MM.1S (cell line): ENCODE results near the gene HPS4.

Experiments used
- DNase-seq: peaks from one replicate; pipeline ENCODE4 v3.0.0-alpha.2; 2015
- H2AFZ ChIP-seq: fragments of 300-600 bp; sonication (generic); 2 replicates; pipeline ENCODE4 v1.6.0; 2016; ENCODE audit warnings: antibody characterized with exemption, low read length
- H3F3A ChIP-seq: fragments of 300-600 bp; sonication (generic); 2 replicates; pipeline ENCODE4 v1.6.1; 2016; ENCODE audit warnings: mild to moderate bottlenecking, antibody characterized with exemption, low read length, moderate library complexity, mixed read lengths; ENCODE audit not compliant: insufficient read depth
- H3K27ac ChIP-seq: fragments of 300-600 bp; sonication (generic); 2 replicates; pipeline ENCODE4 v1.5.1; 2016; ENCODE audit warnings: mild to moderate bottlenecking, low read length
- H3K27me3 ChIP-seq: fragments of 300-600 bp; sonication (generic); replicated peaks from 2 replicates; pipeline ENCODE4 v1.6.0; 2016; ENCODE audit warnings: low read length; ENCODE audit not compliant: insufficient read depth
- H3K36me3 ChIP-seq: fragments of 300-600 bp; sonication (generic); replicated peaks from 2 replicates; pipeline ENCODE4 v1.6.1; 2016; ENCODE audit warnings: mild to moderate bottlenecking, low read length, mixed read lengths; ENCODE audit not compliant: insufficient read depth
- H3K4me1 ChIP-seq: fragments of 300-600 bp; sonication (generic); 2 replicates; pipeline ENCODE4 v1.6.1; 2016; ENCODE audit warnings: low read length, mixed read lengths
- H3K4me2 ChIP-seq: fragments of 300-600 bp; sonication (generic); 2 replicates; pipeline ENCODE4 v1.6.0; 2016; ENCODE audit warnings: low read depth, low read length
- H3K4me3 ChIP-seq: fragments of 300-600 bp; sonication (generic); 2 replicates; pipeline ENCODE4 v1.5.1; 2016; ENCODE audit warnings: low read length, mixed read lengths
- H3K79me2 ChIP-seq: fragments of 300-600 bp; sonication (generic); 2 replicates; pipeline ENCODE4 v1.6.1; 2016; ENCODE audit warnings: mixed run types, low read length, mixed read lengths
- H3K9ac ChIP-seq: fragments of 300-600 bp; sonication (generic); 2 replicates; pipeline ENCODE4 v1.6.1; 2016; ENCODE audit warnings: low read length, mixed read lengths
- H3K9me2 ChIP-seq: fragments of 300-600 bp; sonication (generic); replicated peaks from 2 replicates; pipeline ENCODE4 v1.6.1; 2016; ENCODE audit warnings: mild to moderate bottlenecking, low read length, mixed read lengths; ENCODE audit not compliant: insufficient read depth
- H3K9me3 ChIP-seq: fragments of 300-600 bp; sonication (generic); replicated peaks from 2 replicates; pipeline ENCODE4 v1.6.1; 2016; ENCODE audit warnings: mild to moderate bottlenecking, low read length, mixed read lengths; ENCODE audit not compliant: insufficient read depth
- H4K20me1 ChIP-seq: fragments of 300-600 bp; sonication (generic); 2 replicates; pipeline ENCODE4 v1.6.1; 2016; ENCODE audit warnings: mild to moderate bottlenecking, low read length, moderate library complexity, mixed read lengths; ENCODE audit not compliant: insufficient read depth
- CTCF ChIP-seq: fragments of 300-600 bp; sonication (generic); IDR thresholded peaks from 2 replicates; pipeline ENCODE4 v1.5.1; 2016; ENCODE audit warnings: antibody characterized with exemption, low read length, mixed read lengths
- EZH2 ChIP-seq: fragments of 300-600 bp; sonication (generic); optimal IDR thresholded peaks from 2 replicates; pipeline ENCODE3; 2017; ENCODE audit warnings: low read depth, mild to moderate bottlenecking, antibody characterized with exemption, low read length, mixed read lengths
- EZH2phosphoT487 ChIP-seq: fragments of 300-600 bp; sonication (generic); IDR thresholded peaks from 2 replicates; pipeline ENCODE4 v1.6.1; 2018; ENCODE audit warnings: antibody characterized with exemption, low read length

HPS4 gene

GRCh38 chr22:26514419-26515161 is 31.0 kb upstream of the HPS4 start:
- H4K20me1 ChIP-seq: no peaks in the 10 kb centered on the region
- peaks cover 16% of the 10 kb centered on the region for H3K4me1 ChIP-seq
- peaks cover 39% of the 10 kb centered on the region for H3K79me2 ChIP-seq

GRCh38 chr22:26513838-26514237 is 30.3 kb upstream of the HPS4 start:
- H3K27ac ChIP-seq: no peak overlapping the region
- no peak overlapping the region for H3K4me2 ChIP-seq
- H3K9ac ChIP-seq: no peak overlapping the region
- H3K4me1 ChIP-seq: peaks cover 16% of the 10 kb centered on the region
- peaks cover 12% of the 10 kb centered on the region for H3F3A ChIP-seq
- no peak overlapping the region for H2AFZ ChIP-seq
- no peak overlapping the region for H3K4me3 ChIP-seq
- peaks cover 45% of the 10 kb centered on the region for H3K79me2 ChIP-seq
- no peak for TF ChIP-seq CTCF
- no peaks in the 10 kb centered on the region for H3K9me3 ChIP-seq
- no peaks in the 10 kb centered on the region for H3K27me3 ChIP-seq
- peaks cover 4% of the 10 kb centered on the region; the same call in 1 of the 2 replicates for H3K36me3 ChIP-seq
- no peaks in the 10 kb centered on the region for H3K9me2 ChIP-seq
- no peaks in the 10 kb centered on the region for H4K20me1 ChIP-seq
- DNase-seq: no peak

More at GRCh38 chr22:26514419-26515161, 31.0 kb upstream of the HPS4 start:
- Histone ChIP-seq H3K27ac (no peak overlapping the region), H2AFZ (no peak overlapping the region), H3K9me2 (no peaks in the 10 kb centered on the region), H3K4me3 (no peak overlapping the region), H3F3A (peaks cover 15% of the 10 kb centered on the region), H3K4me2 (no peak overlapping the region), H3K36me3 (peaks cover 4% of the 10 kb centered on the region; the same call in 1 of the 2 replicates), H3K27me3 (no peaks in the 10 kb centered on the region), H3K9ac (no peak overlapping the region), H3K9me3 (no peaks in the 10 kb centered on the region)
- no peak for TF ChIP-seq EZH2
- TF ChIP-seq CTCF: no peak
- TF ChIP-seq EZH2phosphoT487: no peak
- no peak for DNase-seq

DNA sequence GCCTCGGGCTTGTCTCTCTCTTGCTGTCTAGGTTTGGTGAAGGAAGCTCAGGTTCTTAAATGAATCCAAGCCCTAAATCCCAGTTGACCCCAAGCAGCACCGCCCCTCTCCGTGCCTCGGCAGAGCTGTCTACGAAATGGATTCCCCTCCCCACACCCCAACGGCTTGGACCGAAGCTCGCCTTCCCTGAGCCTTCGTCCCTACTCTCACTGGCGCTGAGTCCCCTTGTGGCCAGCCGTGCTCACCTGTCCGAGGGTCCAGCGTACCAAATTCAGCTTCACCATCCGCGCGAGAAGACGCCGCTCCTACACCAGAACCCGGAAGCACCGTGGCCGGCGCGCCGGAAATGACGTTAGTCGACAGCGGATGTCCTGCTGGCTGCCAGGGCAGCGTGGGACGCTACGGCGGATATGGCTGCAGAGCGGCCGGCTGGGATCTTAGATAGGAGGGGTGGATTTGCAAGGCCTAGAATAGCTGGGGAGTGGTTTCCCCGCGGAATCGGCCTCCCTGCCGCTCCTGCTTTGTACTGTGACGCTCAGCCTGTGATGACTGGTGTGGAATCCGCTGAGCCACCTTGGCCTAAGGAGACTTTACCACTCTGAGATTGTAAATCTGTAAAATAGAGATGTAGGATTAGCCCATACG is 28.7 kb upstream of the HPS4 start, which contains the start of gene TFIP11:
Gene TFIP11, minus strand, starts transcription at position 325 of the 645 bp plus-strand sequence. CDS start 2,201 bp downstream, outside the sequence.
- peak within 1 kb of the TSS; percentile 20; the same call in 1 of the 2 replicates for H3K27ac ChIP-seq
- peak within 1 kb of the TSS; percentile 86 for H2AFZ ChIP-seq
- H3K4me3 ChIP-seq: peak within 1 kb of the TSS; percentile 92
- peak within 1 kb of the TSS; percentile 93 for H3K4me2 ChIP-seq
- H3K79me2 ChIP-seq: peaks cover 51% of the 10 kb centered on the region
- peak; percentile 94 for DNase-seq
- no peaks in the 10 kb centered on the region for H4K20me1 ChIP-seq
- peaks cover 16% of the 10 kb centered on the region for H3K4me1 ChIP-seq
- no peaks in the 10 kb centered on the region for H3K27me3 ChIP-seq
- no peaks in the 10 kb centered on the region for H3K9me3 ChIP-seq
- peaks cover 8% of the 10 kb centered on the region; the same call in 1 of the 2 replicates for H3K36me3 ChIP-seq
- H3F3A ChIP-seq: peaks cover 9% of the 10 kb centered on the region
- H3K9ac ChIP-seq: peak within 1 kb of the TSS; percentile 76
- no peaks in the 10 kb centered on the region for H3K9me2 ChIP-seq
- 0 out of 2 replicates have a peak, but pooled peaks have one; percentile 7 for TF ChIP-seq CTCF
- no peak for TF ChIP-seq EZH2
- TF ChIP-seq EZH2phosphoT487: no peak
